Daoy (cell line): ENCODE data around the gene RPL36A. TPM values are rescaled to one million over a fixed set of nuclear protein-coding genes. Genes with fewer than 3 reads are reported as not detected.

Experiments
- DNase-seq: peaks from one replicate; pipeline ENCODE4 v3.0.0-alpha.2; 2015; ENCODE audit warnings: low read depth
- total RNA-seq: library from RNA; depleted of rRNA; stranded (reverse); fragments of >200 nt; shearing (Covaris generic); gene quantifications from 2 replicates; pipeline ENCODE4 v1.2.3, GENCODE V29; 2014; rRNA removed

Gene RPL36A
- 2,644 and 3,075 TPM in 2 replicates for total RNA-seq

DNA sequence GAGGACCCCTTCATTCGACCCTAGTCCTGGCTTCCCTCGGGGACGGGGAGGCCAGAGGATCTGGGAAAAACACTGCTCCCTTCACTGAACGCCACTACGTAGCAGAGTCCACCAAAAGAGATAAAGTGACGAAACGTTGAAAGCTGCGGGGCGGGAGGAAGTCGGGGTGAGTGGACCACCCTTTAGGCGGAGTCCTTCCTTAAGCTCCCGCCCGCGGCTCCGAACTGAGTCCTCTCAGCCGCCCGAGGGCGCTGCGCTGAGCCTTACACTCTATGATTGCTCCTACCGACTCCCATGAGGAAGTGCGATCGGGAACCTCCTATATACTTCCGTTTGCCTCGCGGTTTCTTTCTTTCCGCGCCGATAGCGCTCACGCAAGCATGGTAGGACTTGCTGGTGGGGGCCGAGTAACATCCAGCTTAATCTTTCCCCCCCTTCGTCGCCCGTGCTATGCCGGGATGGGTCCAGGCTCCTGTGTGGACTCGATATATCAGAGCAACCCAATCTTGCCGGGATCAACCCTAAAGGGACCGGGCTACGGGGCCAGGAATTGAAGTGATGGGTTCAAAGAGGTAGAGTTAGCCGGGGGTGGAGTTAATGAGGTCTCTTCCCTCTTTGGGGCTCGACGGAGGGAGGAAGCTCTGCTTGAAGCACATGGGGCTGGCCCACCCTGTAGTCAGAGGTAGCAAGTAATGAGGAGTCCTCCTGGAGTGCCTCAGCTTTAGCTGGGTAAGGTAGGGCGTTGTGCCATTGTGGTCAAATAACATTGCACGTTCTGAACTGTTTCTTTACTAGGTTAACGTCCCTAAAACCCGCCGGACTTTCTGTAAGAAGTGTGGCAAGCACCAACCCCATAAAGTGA, at the start of gene RPL36A:
RPL36A (plus strand) TSS at position 348 of the 862 bp plus-strand sequence; CDS start at position 381, 33 bp downstream.
- DNase-seq = peak; percentile 89

DNA sequence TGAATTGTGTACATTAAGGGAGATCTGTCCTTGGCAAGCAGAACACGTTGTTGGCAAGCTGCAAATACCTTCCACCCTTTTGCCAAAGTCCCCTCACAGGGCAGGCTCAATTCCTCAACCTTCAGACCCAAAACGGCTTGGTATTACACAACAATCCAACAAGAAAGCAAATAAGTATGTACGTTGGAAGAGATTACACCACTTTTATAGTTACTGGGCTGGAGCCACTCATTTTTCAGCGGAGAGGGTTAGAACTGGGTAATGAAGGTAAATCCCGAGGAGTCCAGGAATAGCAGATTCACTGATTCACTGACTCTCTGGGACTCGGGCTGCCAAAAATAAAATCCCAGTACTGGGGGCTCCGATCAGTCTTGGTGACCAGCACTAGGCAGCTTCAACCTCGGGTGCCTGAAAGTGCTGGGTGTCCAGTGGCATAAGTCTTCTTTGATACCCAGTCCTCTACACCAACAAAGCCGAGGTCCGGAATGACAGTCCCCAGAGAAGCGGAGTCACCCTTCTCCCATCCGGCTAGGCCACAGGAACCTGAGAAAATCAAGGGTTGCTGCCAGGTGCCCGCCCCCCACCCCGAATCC, 42.9 kb upstream of the RPL36A start:
- no peak for DNase-seq

DNA sequence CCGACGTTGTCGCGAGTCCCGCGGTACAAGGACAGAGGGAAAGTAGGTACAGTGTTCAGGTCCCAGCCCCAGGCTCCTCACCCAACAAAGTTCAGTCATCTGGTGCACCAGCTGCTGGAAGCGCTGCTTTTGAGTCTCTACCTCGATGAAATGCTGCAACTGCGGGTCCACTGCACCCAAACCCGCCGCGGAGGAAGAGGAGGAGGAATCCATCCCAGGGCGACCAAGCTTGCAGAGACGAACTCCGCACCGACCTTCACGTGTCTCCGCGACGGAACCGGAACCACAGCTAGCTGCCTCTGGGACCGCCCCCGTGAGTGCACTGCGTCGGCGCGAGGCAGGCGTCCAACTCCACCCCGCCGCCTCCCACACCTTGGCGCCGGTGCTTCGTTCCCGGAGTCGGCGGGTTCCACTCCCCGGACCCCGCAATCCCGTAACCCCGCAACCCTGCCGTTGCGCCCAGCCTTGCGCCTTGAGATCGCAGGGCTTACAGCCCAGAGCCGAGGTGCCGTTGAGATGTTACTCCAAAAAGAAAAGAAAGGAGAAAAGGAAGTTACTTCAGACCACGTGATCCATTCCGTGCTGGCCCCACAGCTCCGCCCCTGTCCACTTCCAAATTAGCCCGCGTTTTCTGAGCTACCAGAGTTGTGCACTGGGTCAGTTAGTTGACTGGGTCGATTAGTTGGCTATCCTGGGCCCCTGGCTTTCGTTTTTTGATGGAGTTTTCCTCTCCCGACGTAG, 42.2 kb upstream of the RPL36A start, which contains the start of gene TIMM8A:
TIMM8A (minus strand) TSS at position 291 of the 741 bp plus-strand sequence; CDS start at position 213, 78 bp downstream.
- peak; percentile 85 for DNase-seq

DNA sequence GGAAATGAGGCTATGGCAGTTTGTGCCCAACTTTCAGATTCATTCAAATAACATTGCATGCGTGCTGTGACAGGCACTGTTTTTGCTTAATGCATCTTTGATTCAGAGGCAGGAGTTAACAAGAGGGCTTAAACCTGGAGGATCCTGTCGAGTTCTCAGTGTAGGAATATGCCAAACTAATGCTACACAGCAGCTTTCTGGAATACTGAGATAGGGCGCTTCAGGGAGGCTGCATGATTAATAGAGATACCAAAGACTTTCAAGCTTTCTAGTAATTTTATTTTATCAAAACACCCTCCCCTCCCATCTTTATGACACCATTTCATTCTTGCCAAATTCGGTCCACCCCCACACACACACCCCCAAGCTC, 41.6 kb upstream of the RPL36A start:
- no peak for DNase-seq

DNA sequence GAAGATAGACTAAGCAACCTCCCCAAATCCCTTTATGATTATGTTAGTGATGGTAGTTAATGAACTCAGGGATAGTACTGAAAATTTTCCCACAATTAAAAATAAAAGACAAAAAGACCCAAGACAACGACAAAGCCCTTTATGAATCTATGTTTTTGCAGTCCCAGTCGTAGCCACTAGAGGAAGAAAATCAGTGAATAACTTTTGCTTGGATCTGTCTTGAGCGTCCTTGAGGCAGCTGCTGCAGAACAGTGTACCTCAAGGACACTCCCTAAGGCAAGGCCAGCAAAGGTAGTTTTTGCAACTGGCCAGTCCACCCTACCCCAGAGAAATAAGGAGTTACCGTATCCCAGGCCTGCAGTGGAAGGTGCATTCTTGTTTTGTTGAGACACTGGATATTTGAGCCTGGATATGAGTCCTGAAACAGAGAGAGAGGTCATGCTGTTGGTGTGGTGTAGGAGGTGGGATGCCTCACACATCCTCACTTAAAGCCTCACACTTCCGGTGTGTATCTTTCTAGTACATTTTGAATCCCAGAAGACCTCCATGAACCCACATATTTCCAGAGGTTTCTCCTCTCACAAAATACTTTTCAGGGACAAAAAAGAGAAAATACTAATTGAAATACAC, 33.5 kb upstream of the RPL36A start:
- peak; percentile 2 for DNase-seq

DNA sequence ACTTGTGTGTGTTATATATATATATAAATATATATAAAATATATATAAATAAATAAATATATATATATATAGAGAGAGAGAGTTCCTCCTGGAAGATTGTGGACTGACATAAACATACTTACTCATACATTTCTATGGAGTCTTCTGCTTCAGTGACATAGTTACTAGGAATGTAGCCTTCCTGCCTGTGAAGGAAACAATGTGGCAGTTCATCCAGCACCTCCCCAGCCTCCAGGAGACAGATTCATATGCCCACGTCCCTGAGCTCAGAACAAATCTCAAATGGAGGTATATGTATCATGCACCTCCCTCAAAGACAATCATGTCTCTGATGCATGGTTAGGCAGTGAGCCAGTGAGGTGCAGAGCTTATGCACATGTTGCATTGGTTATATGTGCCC, 30.8 kb upstream of the RPL36A start:
- DNase-seq = no peak

DNA sequence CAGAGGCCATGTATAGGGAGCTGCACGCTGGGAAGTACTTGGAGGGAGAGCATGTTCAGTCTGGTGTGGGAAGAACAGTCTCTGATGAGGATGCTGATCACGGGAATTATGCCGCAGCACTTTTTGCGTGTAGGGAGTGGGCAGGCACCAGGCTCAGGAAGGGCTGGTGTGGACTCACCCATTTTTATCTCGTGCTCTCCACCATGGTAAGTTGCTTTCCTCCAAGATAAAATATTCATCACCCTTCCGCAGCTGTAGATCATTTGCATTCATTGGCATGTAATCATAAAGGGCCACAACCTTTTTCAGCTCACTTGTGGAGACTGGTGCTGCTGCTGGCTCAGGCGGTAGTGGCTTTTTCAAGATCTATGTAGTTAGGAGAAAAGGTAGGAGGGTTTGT, 30.4 kb upstream of the RPL36A start:
- DNase-seq = no peak

DNA sequence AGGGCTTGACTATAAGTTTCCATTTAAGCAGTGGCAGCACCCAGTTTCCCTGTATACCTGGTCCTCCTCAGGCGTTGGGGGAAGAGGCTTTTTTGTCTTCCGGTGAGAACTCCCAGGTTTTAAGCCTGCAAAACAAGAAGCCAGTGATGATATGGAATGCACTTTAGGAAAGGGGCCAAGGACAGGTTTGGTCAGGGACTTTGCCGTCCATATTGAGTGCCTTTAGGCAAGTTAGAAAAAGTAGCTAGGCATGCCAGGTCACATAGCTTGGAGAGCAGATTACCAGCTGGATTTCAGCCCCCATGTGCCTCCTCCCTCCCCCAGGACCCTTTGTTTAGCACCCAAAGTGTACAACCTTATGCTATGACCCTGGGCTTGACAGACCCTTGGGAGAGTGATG, 28.7 kb upstream of the RPL36A start:
- no peak for DNase-seq

DNA sequence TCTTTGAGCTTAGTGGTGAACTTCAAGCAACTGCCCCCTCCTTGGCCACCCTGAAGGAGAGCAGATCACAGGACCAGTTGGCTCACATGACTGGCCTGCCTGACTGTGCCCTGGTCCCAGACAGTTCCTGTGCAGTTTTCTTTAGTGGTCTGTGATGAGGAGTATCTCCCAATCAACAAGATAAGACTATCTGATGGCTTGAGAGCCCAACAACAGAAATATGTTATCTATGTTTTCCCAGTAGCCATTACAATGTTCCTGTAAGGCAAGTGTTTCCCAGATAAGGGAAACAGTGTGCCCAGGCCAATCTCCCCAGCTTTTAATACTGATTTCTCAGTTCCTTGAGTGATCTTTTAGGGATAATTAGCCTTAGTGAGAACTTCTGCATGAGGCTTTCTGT, 28.1 kb upstream of the RPL36A start:
- DNase-seq = no peak

DNA sequence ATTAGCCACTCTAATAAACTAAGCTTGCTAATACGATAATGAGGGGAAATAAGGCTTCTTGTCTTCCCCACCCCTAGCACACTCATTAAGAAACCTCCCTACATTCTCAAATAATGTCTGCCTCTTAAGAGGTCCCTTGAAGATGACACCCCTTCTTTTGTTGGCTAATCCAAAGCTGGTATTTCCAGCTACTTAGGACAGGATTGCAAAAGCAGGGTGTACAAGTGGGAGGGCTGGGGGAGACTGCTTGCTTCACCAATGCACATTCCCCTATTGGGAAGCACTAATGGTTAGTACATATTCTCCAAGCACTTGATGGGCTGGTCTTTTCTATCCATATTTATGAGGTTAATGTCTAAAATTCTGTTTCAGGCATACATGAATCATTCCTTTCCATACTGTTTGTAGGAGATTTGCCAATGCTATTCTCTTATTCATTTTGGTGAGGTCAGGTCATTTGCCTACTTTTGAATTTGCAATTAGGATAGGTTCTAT, 25.5 kb upstream of the RPL36A start:
- DNase-seq = no peak

DNA sequence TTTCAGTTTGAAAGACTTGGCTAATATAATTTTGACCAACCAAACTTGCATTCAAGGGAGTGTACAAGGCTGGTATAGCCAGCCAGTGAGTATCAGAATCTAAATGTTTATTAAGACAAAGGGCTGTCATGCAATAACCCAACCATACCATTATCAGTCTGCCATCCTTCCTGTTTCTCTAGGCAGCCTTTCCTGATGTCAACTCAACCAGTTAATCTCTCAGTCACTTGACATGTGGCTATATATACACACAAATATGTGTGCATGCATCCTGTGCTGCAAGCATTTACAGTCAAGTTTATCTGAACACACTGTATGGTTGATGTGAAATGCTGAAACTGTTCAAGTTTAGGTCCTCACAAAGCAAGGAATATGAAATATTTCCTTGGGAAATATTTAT, 22.0 kb upstream of the RPL36A start:
- DNase-seq = no peak

DNA sequence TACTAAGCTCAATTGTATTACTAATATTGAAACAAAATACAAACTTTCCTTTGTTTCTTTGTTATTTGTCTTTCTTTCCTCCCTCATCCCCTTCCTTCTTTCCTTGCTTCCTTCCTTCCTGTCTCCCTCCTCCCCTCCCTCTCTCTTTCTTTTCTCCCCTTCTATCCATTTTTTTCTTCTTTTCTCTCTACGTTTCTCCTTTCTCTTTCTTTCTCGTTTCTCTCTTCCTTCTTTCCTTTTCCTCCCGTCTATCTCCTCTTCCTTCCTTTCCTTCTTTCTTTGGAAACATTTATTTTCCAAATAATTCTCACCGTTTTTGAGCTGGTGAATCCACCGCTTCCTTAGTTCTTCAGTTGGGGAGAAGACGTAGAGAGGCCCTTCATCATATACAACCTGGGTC, 21.1 kb upstream of the RPL36A start:
- no peak for DNase-seq

DNA sequence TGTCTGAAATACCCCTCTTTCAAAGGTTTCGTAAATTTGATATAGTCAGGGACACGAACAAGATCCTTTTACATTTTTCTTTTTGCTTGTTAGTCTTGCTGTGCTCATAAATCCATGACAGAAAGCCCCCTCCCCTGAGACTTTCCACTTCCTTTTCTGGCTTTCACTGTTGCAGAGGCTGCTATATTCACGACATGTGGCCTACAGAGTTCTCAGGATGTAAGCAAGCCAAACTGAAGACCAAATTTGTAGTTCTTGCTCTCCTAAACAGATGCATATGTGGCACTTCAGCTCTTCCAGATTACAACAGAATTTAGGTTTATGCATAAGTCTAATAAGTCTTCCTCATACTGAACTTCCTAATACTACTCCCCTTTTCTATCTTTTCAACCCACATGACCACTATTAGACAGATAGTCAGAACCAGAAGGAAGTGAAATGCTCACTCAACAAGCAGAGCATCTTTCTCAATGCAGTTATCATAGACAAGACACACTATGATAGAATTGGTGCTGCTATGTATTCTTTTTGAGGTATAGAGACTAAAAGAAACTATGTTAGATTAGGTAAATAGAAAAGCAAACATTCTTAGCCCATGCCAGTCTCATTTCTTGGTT, 19.8 kb upstream of the RPL36A start:
- DNase-seq = no peak

DNA sequence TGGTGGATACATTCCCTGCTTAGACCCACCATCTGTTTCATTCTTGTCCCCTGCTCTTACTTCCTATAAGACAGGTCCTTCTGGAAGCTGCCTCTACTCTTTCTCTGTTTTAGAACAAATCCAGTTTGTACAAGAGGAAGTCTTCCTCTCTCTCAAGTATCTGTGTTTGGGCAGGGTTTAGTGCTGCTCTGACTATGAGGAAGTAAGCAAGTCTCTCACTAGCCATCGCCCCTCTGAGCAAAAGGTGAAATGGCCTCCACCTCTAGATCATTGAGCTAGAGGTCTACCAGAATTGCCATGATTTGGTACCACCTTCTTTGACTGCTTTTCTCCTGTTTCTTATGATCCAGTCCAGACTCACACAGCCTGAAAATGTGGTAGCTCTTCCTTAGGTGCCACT, 13.3 kb upstream of the RPL36A start:
- no peak for DNase-seq

DNA sequence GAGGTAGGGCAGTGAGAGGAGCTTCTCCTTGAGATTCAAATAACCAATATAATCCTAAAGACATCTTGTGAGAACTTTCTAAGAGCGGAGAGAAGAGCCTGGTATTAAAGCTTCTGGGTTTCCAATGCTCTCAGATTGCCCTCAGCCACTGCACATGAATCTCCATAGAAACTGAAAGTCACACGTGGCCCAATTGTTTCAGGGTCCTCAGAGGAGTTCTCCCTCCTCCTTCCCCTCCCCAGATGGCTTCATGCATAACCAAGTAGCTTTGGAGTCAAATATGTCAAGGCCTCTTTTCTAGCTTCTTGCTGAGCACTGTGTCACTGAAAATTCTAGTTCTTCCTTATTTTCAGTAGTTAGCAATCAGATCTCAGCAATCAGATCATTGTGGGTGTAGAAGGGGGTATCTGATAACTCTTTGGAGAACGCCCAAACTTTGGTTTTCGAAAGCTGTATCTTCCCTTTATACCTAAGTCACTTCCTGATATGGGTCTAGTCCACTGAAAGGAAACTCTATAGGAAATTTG, 7.1 kb upstream of the RPL36A start:
- no peak for DNase-seq

DNA sequence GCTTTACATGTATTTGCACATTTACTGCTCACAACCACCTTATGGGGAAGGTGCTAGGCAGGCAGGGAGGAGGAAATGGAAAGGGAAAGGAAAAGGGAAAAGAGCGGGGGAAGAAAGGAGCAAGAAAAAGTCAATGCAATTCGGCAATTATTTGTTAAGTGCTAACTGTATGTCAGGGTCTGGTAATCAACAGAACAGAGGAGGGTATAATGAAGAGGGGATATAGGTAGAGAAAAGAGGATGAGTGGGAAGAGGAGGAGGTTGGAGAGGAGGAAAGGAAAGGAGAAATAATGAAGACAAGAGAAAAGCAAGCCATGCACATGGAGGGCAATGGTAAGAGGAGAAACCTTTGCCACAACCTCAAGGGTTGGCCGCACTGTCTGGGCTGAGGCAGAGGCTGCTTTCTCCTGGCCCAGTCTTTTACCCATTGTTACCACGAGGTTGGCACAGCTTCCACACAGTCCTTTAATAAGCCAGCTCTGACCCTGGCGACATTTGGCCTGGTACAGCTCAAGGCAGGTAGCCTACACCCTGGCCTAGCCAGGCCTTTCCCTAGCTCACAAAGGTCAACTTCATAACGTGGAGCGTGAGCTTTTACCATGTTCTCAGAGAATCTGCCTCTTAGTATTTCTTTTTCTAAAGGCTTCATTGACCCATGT, 5.7 kb upstream of the RPL36A start:
- no peak for DNase-seq

DNA sequence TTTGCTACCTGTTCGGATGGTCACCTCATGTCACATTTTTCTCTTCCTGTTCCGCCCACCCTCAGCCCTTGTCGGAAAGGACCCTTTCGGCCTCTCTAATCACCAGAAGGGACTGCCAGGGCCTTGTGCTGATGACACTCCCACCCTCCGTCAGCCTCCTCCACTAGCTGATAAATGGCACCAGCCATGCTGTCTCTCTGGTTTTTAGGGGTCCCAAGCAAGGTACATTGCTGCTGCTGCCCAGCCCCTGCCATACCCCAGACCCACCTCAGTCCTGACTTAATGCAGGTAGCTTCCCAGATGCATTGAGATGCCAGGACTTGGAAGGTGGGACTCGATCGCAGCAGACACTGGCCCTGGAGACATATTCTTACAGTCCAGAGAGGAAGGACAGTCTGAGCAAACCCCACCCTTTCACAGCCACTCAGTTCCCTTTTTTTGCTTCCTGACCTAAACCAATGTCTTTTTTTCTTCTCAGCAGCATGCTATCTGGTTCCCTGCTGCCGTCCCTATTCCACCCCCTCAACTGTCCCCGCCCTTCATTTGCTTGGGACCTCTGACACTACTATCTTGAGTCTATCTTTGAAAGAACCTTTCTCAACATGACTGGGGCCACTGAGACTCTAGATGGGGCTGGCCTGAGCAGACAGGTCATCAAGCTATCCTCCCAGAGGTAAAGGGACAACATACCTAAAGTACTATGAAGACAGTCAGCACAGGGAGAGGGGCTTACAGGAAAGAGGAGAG, 4.8 kb upstream of the RPL36A start, which contains the start of gene BTK:
BTK (minus strand) TSS at position 397 of the 747 bp plus-strand sequence. CDS start 10,907 bp downstream, outside the sequence.
- DNase-seq = no peak

DNA sequence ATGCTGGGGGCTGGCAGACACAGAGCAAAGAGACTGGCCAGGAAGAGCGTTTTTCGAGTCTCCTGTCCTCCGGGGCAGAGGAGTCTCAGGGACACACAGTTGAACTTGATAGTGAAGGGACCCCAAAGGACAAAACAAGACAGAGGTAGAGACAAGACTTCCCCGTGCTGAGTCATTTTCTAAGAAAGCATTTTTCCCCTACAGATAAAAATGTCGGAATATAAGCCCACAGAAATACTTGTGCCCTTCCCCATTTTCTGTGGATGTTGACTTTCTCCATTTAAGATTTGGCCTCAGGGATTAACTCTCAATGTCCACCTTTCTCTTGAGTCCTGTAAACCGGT, 4.3 kb upstream of the RPL36A start:
- DNase-seq = no peak

DNA sequence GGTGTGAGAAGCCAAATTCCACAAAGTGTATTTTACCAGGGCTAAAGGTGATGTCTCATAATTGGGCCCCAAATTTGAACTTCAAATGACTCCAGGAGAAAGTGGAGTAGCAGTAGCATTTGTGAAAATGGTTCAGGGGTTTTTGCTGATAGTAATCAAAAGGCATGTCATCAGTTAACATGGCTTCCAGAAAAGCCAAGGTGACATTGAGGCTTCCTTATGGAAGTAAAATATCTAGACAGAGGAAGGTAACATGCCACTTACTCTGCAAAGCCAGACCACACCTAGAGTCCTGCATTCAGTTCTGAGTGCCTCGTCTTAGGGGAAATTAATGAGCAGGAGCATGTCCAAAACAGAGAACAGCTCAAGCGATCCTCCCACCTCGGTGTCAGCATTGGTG, 2.2 kb upstream of the RPL36A start:
- no peak for DNase-seq

DNA sequence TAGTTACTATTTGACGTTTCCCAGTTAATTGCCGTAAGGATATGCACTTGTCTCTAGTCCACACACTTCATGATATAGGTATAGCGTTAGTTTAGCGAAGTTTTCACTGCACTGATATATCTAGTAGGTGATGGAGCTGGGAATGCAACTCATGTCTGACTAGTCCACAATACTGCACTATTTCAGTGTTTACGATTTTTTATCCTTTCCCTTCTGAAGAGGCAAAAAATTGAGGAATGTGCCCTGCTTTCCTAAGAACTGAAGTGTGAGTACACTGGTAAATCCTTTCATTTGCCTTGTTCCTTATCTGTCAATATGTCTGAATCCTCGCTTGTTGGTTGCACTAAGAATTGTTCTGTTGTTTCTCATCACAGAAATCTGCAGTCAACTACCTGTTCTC, 1.0 kb downstream of the RPL36A start:
- no peak for DNase-seq
